Uterus (tissue), 4 donors: ENCODE results near the gene TSKS. TPM values are rescaled to one million over a fixed set of nuclear protein-coding genes. Genes with fewer than 3 reads are reported as not detected.
"Not testable (repeated sequence)": the region's sequence is repeated elsewhere in the genome, so short reads cannot be mapped to it uniquely, and the experiment has no call there.

ENCODE experiments used
- DNase-seq, 2 donors: peaks; one replicate each; pipeline ENCODE4 v3.0.0-alpha.2; 2019 to 2020
- H3K27ac ChIP-seq, 2 donors: fragments of 200-600 bp; sonication (generic); 1 replicate in 1 of 2; 2 replicates in 1 of 2; pipeline ENCODE4 v1.5.1; 2016 to 2018
- H3K27me3 ChIP-seq, 2 donors: fragments of 200-600 bp; sonication (generic); one replicate each; pipeline ENCODE4 v1.5.1; 2018 to 2019; ENCODE audit warnings: control low read depth in 1 of 2
- H3K36me3 ChIP-seq, 2 donors: fragments of 200-600 bp; sonication (generic); one replicate each; pipeline ENCODE4 v1.5.1; 2019; ENCODE audit warnings: control low read depth in 1 of 2
- H3K4me1 ChIP-seq, 2 donors: fragments of 200-600 bp; sonication (generic); one replicate each; pipeline ENCODE4 v1.5.1; 2018 to 2019; ENCODE audit warnings: control low read depth in 1 of 2
- H3K4me3 ChIP-seq, 2 donors: fragments of 200-600 bp; sonication (generic); 1 replicate in 1 of 2; 2 replicates in 1 of 2; pipeline ENCODE4 v1.5.1; 2018 to 2019; ENCODE audit warnings: mild to moderate bottlenecking in 1 of 2
- H3K9me3 ChIP-seq, 2 donors: fragments of 200-600 bp; sonication (generic); one replicate each; pipeline ENCODE4 v1.5.1; 2019; ENCODE audit warnings: control low read depth in 1 of 2
- CTCF ChIP-seq, 4 experiments: fragments of 200-600 bp in 2 of 4; fragments of 450-650 bp in 2 of 4; sonication (generic) in 2 of 4; IDR thresholded peaks; one replicate each; pipeline ENCODE4 v1.5.1; 2016 to 2019; ENCODE audit warnings: antibody characterized with exemption in 4 of 4, mild to moderate bottlenecking in 2 of 4, moderate library complexity in 1 of 4
- POLR2A ChIP-seq, 2 donors: fragments of 450-650 bp; IDR thresholded peaks; one replicate each; pipeline ENCODE4 v1.6.1; 2016; ENCODE audit warnings: antibody characterized with exemption in 2 of 2, mild to moderate bottlenecking in 1 of 2, moderate library complexity in 1 of 2
- intact Hi-C: fragments of 100-400 bp; cut with DNase I; formaldehyde crosslinking; loops from one replicate; pipeline ENCODE4 v1.15.1; 2023; ENCODE audit warnings: low total_unique reads
- total RNA-seq, 4 donors: library from RNA; depleted of rRNA in 3 of 4; stranded (reverse); fragments of >200 nt in 3 of 4; gene quantifications; one replicate each; pipeline versions ENCODE4 v1.1.0 to v1.2.4, GENCODE V29; 2014 to 2023
- donor health status: DM: yes; HTN: yes; CAD: no.

The TSKS gene
- total RNA-seq, 4 donors from 2014 or later, result 0.28 to 1.9 TPM; not detected in 2

GRCh38 chr19:49739933-49740332, 23.2 kb downstream of the TSKS start:
- no peak for TF ChIP-seq POLR2A (IDR thresholded peaks at IDR 0.05)
- TF ChIP-seq CTCF (IDR thresholded peaks at IDR 0.05), result no peak
- H3K36me3 ChIP-seq, result no peaks in the 10 kb centered on the region
- H3K9me3 ChIP-seq, result no peaks in the 10 kb centered on the region
- no peaks in the 10 kb centered on the region for H3K27me3 ChIP-seq
- H3K4me1 ChIP-seq, result no peaks in the 10 kb centered on the region
- intact Hi-C loops, result no loop called here
- H3K27ac ChIP-seq, result no peak overlapping the region
- no peak overlapping the region for H3K4me3 ChIP-seq
- DNase-seq, result no peak

GRCh38 chr19:49739098-49739497, 24.0 kb downstream of the TSKS start:
- H3K27me3 ChIP-seq, result no peaks in the 10 kb centered on the region
- H3K36me3 ChIP-seq, result no peaks in the 10 kb centered on the region
- H3K9me3 ChIP-seq, result no peaks in the 10 kb centered on the region
- H3K4me3 ChIP-seq, result no peak overlapping the region
- no peak overlapping the region for H3K27ac ChIP-seq
- TF ChIP-seq POLR2A (IDR thresholded peaks at IDR 0.05), result no peak
- no peak for TF ChIP-seq CTCF (IDR thresholded peaks at IDR 0.05)
- intact Hi-C loops, result no loop called here
- no peak for DNase-seq
- no peaks in the 10 kb centered on the region for H3K4me1 ChIP-seq

GRCh38 chr19:49738268-49738667, 24.8 kb downstream of the TSKS start:
- TF ChIP-seq POLR2A (IDR thresholded peaks at IDR 0.05), result no peak
- no peak for TF ChIP-seq CTCF (IDR thresholded peaks at IDR 0.05)
- no peak overlapping the region for H3K27ac ChIP-seq
- intact Hi-C loops, result no loop called here
- no peak for DNase-seq
- no peak overlapping the region for H3K4me3 ChIP-seq
- H3K27me3 ChIP-seq, result no peaks in the 10 kb centered on the region
- H3K4me1 ChIP-seq, result no peaks in the 10 kb centered on the region
- H3K36me3 ChIP-seq, result no peaks in the 10 kb centered on the region
- H3K9me3 ChIP-seq, result no peaks in the 10 kb centered on the region

GRCh38 chr19:49730166-49730565, 32.9 kb downstream of the TSKS start:
- no peak overlapping the region for H3K27ac ChIP-seq
- H3K27me3 ChIP-seq, result no peaks in the 10 kb centered on the region
- DNase-seq, result no peak
- intact Hi-C loops, result no loop called here
- H3K4me3 ChIP-seq, result no peak overlapping the region
- H3K9me3 ChIP-seq, result no peaks in the 10 kb centered on the region
- TF ChIP-seq POLR2A (IDR thresholded peaks at IDR 0.05) (no peak), CTCF (IDR thresholded peaks at IDR 0.05) (no peak)
- H3K4me1 ChIP-seq, result no peaks in the 10 kb centered on the region
- H3K36me3 ChIP-seq, result no peaks in the 10 kb centered on the region

- no peaks in the 10 kb centered on the region for H3K9me3 ChIP-seq
- no peaks in the 10 kb centered on the region for H3K27me3 ChIP-seq
- H3K36me3 ChIP-seq, result no peaks in the 10 kb centered on the region
- no peak for TF ChIP-seq CTCF (IDR thresholded peaks at IDR 0.05)
- TF ChIP-seq POLR2A (IDR thresholded peaks at IDR 0.05), result no peak
- peak overlapping the region; percentile 88 to 92 for H3K27ac ChIP-seq
- no peaks in the 10 kb centered on the region for H3K4me1 ChIP-seq
- DNase-seq, result peak; percentile 86 to 88
- no peak overlapping the region for H3K4me3 ChIP-seq
- intact Hi-C loops, result no loop called here
Observed at GRCh38 chr19:49727217-49728030, 35.7 kb downstream of the TSKS start.

- H3K4me3 ChIP-seq, H3K27me3 ChIP-seq, H3K4me1 ChIP-seq, DNase-seq, H3K36me3 ChIP-seq, intact Hi-C loops, H3K27ac ChIP-seq, H3K9me3 ChIP-seq: not testable (repeated sequence)
Observed at GRCh38 chr19:49719420-49719819, 43.7 kb downstream of the TSKS start.
